DND-41 (cell line): ENCODE measurements around the gene RELN.

Experiments
- CTCF ChIP-seq: IDR thresholded peaks from 2 replicates; pipeline ENCODE4 v1.5.1; 2012; ENCODE audit warnings: borderline replicate concordance, low read length, moderate library complexity, mild to moderate bottlenecking; ENCODE audit not compliant: poor library complexity, severe bottlenecking; ENCODE audit errors: extremely low read depth
- EZH2 ChIP-seq: IDR thresholded peaks from 3 replicates; pipeline ENCODE4 v1.6.1; 2012; ENCODE audit warnings: borderline replicate concordance, low read depth, mild to moderate bottlenecking, moderate library complexity, low read length, inconsistent platforms; ENCODE audit not compliant: severe bottlenecking

- TF ChIP-seq CTCF (no peak), EZH2 (no peak)
Measured at GRCh38 chr7:103666326-103666725, 323.1 kb downstream of the RELN start.
